K562 (cell line): Measurements from ENCODE around the gene MEGF10. TPM values are rescaled to one million over a fixed set of nuclear protein-coding genes. Genes with fewer than 3 reads are reported as not detected.

Experiments
- ATAC-seq: fragments of 200-7000 bp; cut with Tn5 transposase; 3 replicates; pipeline ENCODE4 v1.9.1; 2020; ENCODE audit warnings: moderate library complexity
- BruUV-seq: library from RNA; stranded (reverse); fragments of 400-500 nt; replicated peaks from 2 replicates; lab custom pipeline; 2021; lab: Mats Ljungman, UMichigan
- CTCF ChIA-PET: fragments of 300-600 bp; formaldehyde crosslinking; extraction: SDS; loops from one replicate; lab custom pipeline; 2021; ENCODE audit warnings: low intra/inter-chr PET ratio; lab: Yijun Ruan, JAX
- POLR2A ChIA-PET: fragments of 300-600, 350-650 bp; sonication (Branson Sonifier 250); formaldehyde crosslinking; extraction: SDS; loops from one replicate; lab custom pipeline; 2021; ENCODE audit warnings: antibody characterized with exemption, inconsistent platforms; lab: Yijun Ruan, JAX
- DNase-seq, 4 experiments: peaks; one replicate each; pipeline versions ENCODE4 v3.0.0 to v3.0.0-alpha.2; 2011 to 2018; ENCODE audit warnings: low spot score in 3 of 4, mixed read lengths in 3 of 4; ENCODE audit errors: extremely low read depth in 1 of 4
- FAIRE-seq: peaks from 2 replicates; lab custom pipeline; 2011; peaks lifted over from hg19 to GRCh38; lab: Jason Lieb, UNC
- H2AFZ ChIP-seq: 2 replicates; pipeline ENCODE4 v1.6.0; 2011; ENCODE audit warnings: low read depth, low read length, control low read depth, inconsistent platforms
- H3K27ac ChIP-seq: fragments of 200-600 bp; 3 replicates; pipeline ENCODE4 v1.8.0; 2011; ENCODE audit warnings: low read depth, mild to moderate bottlenecking, control low read depth, inconsistent platforms, low read length, moderate library complexity, mixed read lengths; ENCODE audit errors: extremely low read depth
- H3K27me3 ChIP-seq, 2 experiments: fragments of 300-600 bp in 1 of 2; 2 replicates in 1 of 2; 3 replicates in 1 of 2; pipeline versions ENCODE4 v1.6.0 to v1.8.0; 2011; ENCODE audit warnings: inconsistent platforms in 2 of 2, low read length in 2 of 2, mild to moderate bottlenecking in 1 of 2, mixed read lengths in 1 of 2, moderate library complexity in 1 of 2; ENCODE audit not compliant: control insufficient read depth in 2 of 2, insufficient read depth in 2 of 2
- H3K36me3 ChIP-seq: fragments of 300-600 bp; 3 replicates; pipeline ENCODE4 v1.8.0; 2011; ENCODE audit warnings: mild to moderate bottlenecking, low read length, inconsistent platforms; ENCODE audit not compliant: control insufficient read depth, insufficient read depth
- H3K4me1 ChIP-seq, 2 experiments: fragments of 200-600 bp in 1 of 2; replicated peaks in 1 of 2; 2 replicates in 1 of 2; 3 replicates in 1 of 2; pipeline versions ENCODE4 v1.5.1 to v1.8.0; 2011; ENCODE audit warnings: inconsistent platforms in 2 of 2, low read length in 2 of 2, mild to moderate bottlenecking in 1 of 2, mixed read lengths in 1 of 2, moderate library complexity in 1 of 2; ENCODE audit not compliant: control insufficient read depth in 2 of 2, insufficient read depth in 2 of 2
- H3K4me2 ChIP-seq: 2 replicates; pipeline ENCODE4 v1.6.1; 2011; ENCODE audit warnings: low read length, control low read depth, inconsistent platforms, mixed read lengths; ENCODE audit not compliant: insufficient read depth
- H3K4me3 ChIP-seq: fragments of 200-600 bp; sonication (generic), shearing (Covaris generic); 2 replicates; pipeline ENCODE4 v1.5.1; 2016; ENCODE audit warnings: control low read depth, inconsistent platforms
- H3K79me2 ChIP-seq: fragments of 200-600 bp; 3 replicates; pipeline ENCODE4 v1.8.0; 2011; ENCODE audit warnings: low read length, inconsistent platforms; ENCODE audit not compliant: control insufficient read depth, insufficient read depth
- H3K9ac ChIP-seq, 2 experiments: 2 replicates each; pipeline versions ENCODE4 v1.6.0 to v1.6.1; 2011; ENCODE audit warnings: low read depth in 2 of 2, low read length in 2 of 2, control low read depth in 1 of 2, inconsistent platforms in 1 of 2, mild to moderate bottlenecking in 1 of 2, mixed read lengths in 1 of 2; ENCODE audit not compliant: insufficient read depth in 1 of 2
- H3K9me1 ChIP-seq: one replicate; pipeline ENCODE4 v1.6.0; 2011; ENCODE audit warnings: inconsistent platforms, mild to moderate bottlenecking, low read length, moderate library complexity; ENCODE audit not compliant: control insufficient read depth, insufficient read depth
- H3K9me3 ChIP-seq: replicated peaks from 2 replicates; pipeline ENCODE4 v1.5.1; 2011; ENCODE audit warnings: low read depth, low read length, inconsistent platforms; ENCODE audit not compliant: control insufficient read depth, insufficient read depth
- H4K20me1 ChIP-seq: replicated peaks from 2 replicates; pipeline ENCODE4 v1.6.1; 2011; ENCODE audit warnings: low read length, inconsistent platforms, mixed read lengths; ENCODE audit not compliant: control insufficient read depth, insufficient read depth
- CEBPG ChIP-seq, 3 experiments: fragments of 200-800 bp in 1 of 3; sonication (Bioruptor generic) in 1 of 3; sonication (generic) in 1 of 3; formaldehyde crosslinking in 1 of 3; IDR thresholded peaks in 2 of 3; conservative IDR thresholded peaks in 1 of 3; 2 replicates each; pipeline versions ENCODE4 v1.6.1 to v1.8.0; 2016 to 2022; ENCODE audit warnings: missing compliant biosample characterization in 2 of 3, missing genetic modification characterization in 2 of 3, mild to moderate bottlenecking in 1 of 3, missing genetic modification reagents in 1 of 3
- CTCF ChIP-seq, 3 experiments: IDR thresholded peaks in 2 of 3; conservative IDR thresholded peaks in 1 of 3; 2 replicates each; pipeline ENCODE4 v1.5.1; 2011 to 2012; ENCODE audit warnings: low read length in 3 of 3, mild to moderate bottlenecking in 3 of 3, control low read depth in 2 of 3, improper control_type of control experiment in 1 of 3, inconsistent platforms in 1 of 3, low read depth in 1 of 3, mixed read lengths in 1 of 3, moderate library complexity in 1 of 3; ENCODE audit not compliant: insufficient read depth in 2 of 3
- DMBX1 ChIP-seq: fragments of 250-450 bp; sonication (Bioruptor Pico); IDR thresholded peaks from 2 replicates; pipeline ENCODE4 v1.8.0; 2022; ENCODE audit warnings: inconsistent platforms, mild to moderate bottlenecking, moderate library complexity, borderline replicate concordance
- ETS1 ChIP-seq: conservative IDR thresholded peaks from 2 replicates; pipeline ENCODE4 v1.6.1; 2011; ENCODE audit warnings: low read depth, mild to moderate bottlenecking, low read length; ENCODE audit not compliant: control insufficient read depth
- FOSL1 ChIP-seq: fragments of 200-800 bp; sonication (Bioruptor generic); conservative IDR thresholded peaks from 2 replicates; pipeline ENCODE4 v1.6.1; 2016; ENCODE audit warnings: missing genetic modification characterization, missing compliant biosample characterization
- FOXP4 ChIP-seq: sonication (generic); formaldehyde crosslinking; IDR thresholded peaks from 2 replicates; pipeline ENCODE4 v1.8.0; 2022; ENCODE audit warnings: mild to moderate bottlenecking, missing genetic modification reagents, borderline replicate concordance
- PYGO2 ChIP-seq: fragments of 450-650 bp; IDR thresholded peaks from 2 replicates; pipeline ENCODE4 v1.6.1; 2016; ENCODE audit warnings: mild to moderate bottlenecking, missing genetic modification characterization, moderate library complexity, missing compliant biosample characterization
- WGBS: fragments of 100-300 bp; shearing (Covaris generic); methylation state at CpG from one replicate; pipeline ENCODE4 v1.1.6; 2016; ENCODE audit warnings: low coverage, mixed read lengths; ENCODE audit not compliant: insufficient coverage; ENCODE audit errors: missing lambda C conversion rate; 5-methylcytosine and 5-hydroxymethylcytosine counted together
- in situ Hi-C: fragments of 300-500 bp; cut with MboI; formaldehyde crosslinking; loops from 4 replicates; pipeline ENCODE4 v1.15.0; 2018; ENCODE audit warnings: inconsistent platforms, mixed read lengths
- intact Hi-C: fragments of 100-400 bp; cut with micrococcal nuclease; formaldehyde crosslinking; loops from 2 replicates; pipeline ENCODE4 v1.14.2; 2022
- polyA plus RNA-seq, 8 experiments: library from polyadenylated mRNA; depleted of rRNA in 4 of 8; stranded (reverse) in 5 of 8; unstranded in 3 of 8; fragments of >200 nt; fragmentation: Nextera tagmentation in 2 of 8; fragmentation: Illumina TruSeq in 1 of 8; extraction: Ambion mirVana in 2 of 8; extraction: Trizol in 1 of 8; gene quantifications; 2 replicates each; pipeline versions ENCODE4 v1.2.1 to v1.2.3, GENCODE V29; 2011 to 2014; ENCODE audit warnings: inconsistent platforms in 1 of 8, missing spikeins in 1 of 8
- total RNA-seq, 7 experiments: library from RNA; depleted of rRNA in 6 of 7; stranded (reverse); fragments of >200 nt in 6 of 7; fragmentation: Illumina TruSeq in 2 of 7; extraction: Trizol in 2 of 7; gene quantifications; 2 replicates each; pipeline versions ENCODE4 v1.2.1 to v1.2.3, GENCODE V29; 2011 to 2021; ENCODE audit warnings: low replicate concordance in 1 of 7

MEGF10 gene
- total and polyA plus RNA-seq, 9 of the 15 experiments (the other 6 are each of a cell fraction or from before 2014, with no cell fraction given) = 0.07 TPM; not detected in 8

- TF ChIP-seq PYGO2 (tag) = no peak
- no peak for TF ChIP-seq CEBPG (CRISPR knock-in tag; IDR thresholded peaks at IDR 0.05)
- no peak for TF ChIP-seq CEBPG (tag; conservative IDR thresholded peaks at IDR 0.05 in 1 of 2, IDR thresholded peaks at IDR 0.05 in 1 of 2)
- TF ChIP-seq ETS1 = no peak
- no peak for TF ChIP-seq FOXP4 (CRISPR knock-in tag)
- no peak for TF ChIP-seq DMBX1 (CRISPR knock-in tag)
Measured at GRCh38 chr5:127392762-127393161, 102.2 kb downstream of the MEGF10 start (continued).

- under 1% methylated on average over 15 of the region's 15 CpGs for WGBS
- ChIA-PET POLR2A (no interaction called here), CTCF (interaction anchor here (1.9 kb wide), 1 partner anchor 96 kb away, joined by 5 read pairs; no protein-coding TSS in a partner anchor)
- intact Hi-C loops = no loop called here
- H3K4me1 ChIP-seq = no peaks in the 10 kb centered on the region
- H3K27me3 ChIP-seq = peaks cover 0 to 7% of the 10 kb centered on the region in 2 experiments; a peak in 2 of 5 replicates
- in situ Hi-C loops = no loop called here
- ATAC-seq = no peak
- no peak overlapping the region for H2AFZ ChIP-seq
- no peaks in the 10 kb centered on the region for H3K9me1 ChIP-seq
- no peak overlapping the region for H3K9ac ChIP-seq
- DNase-seq = no peak
- no peak overlapping the region for H3K4me2 ChIP-seq
- H3K36me3 ChIP-seq = no peaks in the 10 kb centered on the region
- H3K9me3 ChIP-seq = no peaks in the 10 kb centered on the region
- no peaks in the 10 kb centered on the region for H4K20me1 ChIP-seq
- no peak overlapping the region for H3K27ac ChIP-seq
- no peak overlapping the region for H3K4me3 ChIP-seq
- TF ChIP-seq CTCF (IDR thresholded peaks at IDR 0.05 in 2 of 3, conservative IDR thresholded peaks at IDR 0.05 in 1 of 3; ENCODE audit: insufficient read depth in 2 of 3, low read depth in 1 of 3, low read length in 3 of 3) = 0 out of 6 replicates have a peak, but pooled peaks of 1 of the 3 experiments have one; percentile 16
- TF ChIP-seq FOSL1 = no peak
- no peak for FAIRE-seq
- no peaks in the 10 kb centered on the region for H3K79me2 ChIP-seq
- no TSS peak for BruUV-seq
Measured at GRCh38 chr5:127396490-127397155, 106.0 kb downstream of the MEGF10 start.
